NCI-H2081 (cell line): ENCODE measurements around the gene PPP6R1.

Experiments
- DNase-seq, 2 experiments: peaks; one replicate each; lab custom pipeline; 2025; lab: John Stamatoyannopoulos, UW

The PPP6R1 gene

DNA sequence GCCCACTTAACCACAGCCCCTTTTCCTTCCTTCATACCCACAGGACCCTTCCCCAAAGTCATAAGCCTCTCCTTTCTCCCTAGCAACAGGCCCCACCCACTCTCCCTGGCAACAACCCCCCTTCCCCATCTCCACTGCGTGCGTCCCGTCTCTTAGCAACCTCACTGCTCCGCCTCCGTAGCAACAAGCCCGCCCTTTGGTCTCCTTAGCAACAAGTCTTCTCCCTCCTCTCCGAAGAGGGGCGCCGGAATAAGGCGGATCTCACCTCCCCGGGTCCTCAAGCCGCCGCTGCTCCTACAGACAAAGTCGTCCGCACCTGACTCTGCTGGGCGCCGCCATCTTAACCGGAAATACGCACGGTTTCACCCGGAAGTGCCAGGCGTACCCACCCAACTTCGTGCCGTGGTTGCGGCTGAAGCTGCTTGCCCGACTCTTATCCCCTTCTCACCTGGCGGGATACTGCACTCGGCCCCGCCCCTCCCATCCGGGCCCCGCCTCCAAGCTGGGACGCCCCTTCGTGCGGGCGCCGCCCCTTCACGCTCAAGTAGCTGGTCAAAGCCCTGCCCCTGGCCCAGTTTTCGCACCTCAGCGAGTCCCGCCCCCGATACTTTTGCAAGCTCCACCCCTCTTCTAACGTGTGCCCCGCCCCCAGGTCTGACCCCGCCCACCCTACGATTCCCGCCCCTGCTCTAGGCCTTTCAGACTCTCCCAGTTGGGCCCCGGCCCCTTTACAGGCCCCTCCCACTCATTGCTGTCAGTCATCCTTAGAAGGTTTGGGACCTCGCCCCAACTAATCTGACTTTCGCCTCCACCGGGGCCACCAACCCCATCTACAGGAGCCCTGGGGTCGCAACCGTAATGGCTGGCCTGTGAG lies 21.2 kb upstream of the PPP6R1 start, which contains the start of gene HSPBP1:
HSPBP1 (minus strand) TSS at position 341 of the 874 bp plus-strand sequence. CDS start 502 bp downstream, outside the sequence.
- peak; percentile 95 to 96 for DNase-seq

DNA sequence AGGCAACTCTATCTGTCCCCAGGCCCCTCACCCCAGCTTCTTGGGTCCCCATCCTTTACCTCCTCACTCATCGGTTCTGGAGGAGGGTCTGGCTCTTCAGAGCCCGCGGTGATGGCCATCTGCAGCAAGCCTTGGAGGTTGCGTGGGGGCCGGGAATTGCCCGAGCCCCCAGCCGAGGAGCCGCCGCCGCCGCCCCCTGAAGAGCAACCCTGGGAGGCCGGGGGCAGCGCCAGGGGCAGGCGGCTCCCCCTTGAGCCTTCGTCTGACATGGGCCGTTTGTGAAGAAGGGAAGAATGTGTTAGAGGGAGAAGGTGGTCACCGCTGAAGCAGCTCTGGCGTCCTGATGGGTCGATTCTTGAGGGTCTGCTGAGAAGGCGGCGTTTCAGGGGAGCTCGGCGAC lies 20.5 kb upstream of the PPP6R1 start:
- DNase-seq, result no peak

DNA sequence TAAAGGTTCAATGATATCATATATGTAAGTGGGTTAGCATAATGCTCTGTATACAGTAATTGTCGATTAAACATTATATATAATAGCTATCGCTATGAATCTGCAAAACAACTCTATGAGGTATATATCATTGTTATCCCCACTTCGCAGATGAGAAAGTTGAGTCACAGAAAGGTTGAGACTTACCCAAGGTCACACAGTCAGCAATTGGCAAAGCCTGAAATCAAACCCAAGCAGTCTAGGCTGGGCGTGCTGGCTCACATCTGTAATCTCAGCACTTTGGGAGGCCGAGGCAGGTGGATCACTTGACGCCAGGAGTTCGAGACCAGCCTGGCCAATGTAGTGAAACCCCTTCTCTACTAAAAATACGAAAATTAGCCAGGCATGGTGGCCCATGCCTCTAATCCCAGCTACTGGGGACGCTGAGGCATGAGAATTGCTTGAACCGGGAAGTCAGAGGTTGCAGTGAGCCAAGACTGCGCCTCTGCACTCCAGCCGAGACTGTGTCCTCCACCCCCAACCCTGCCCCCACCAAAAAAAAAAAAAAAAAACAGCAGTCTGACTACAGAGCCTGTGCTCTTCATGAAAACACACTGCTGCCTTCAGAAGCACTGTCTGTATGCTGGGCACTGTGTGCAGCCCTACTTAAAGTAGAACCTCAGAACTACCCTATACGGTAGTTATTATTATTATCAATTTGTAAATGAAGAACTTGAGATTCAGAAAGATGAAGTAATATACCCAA lies 19.7 kb upstream of the PPP6R1 start:
- DNase-seq, result no peak

DNA sequence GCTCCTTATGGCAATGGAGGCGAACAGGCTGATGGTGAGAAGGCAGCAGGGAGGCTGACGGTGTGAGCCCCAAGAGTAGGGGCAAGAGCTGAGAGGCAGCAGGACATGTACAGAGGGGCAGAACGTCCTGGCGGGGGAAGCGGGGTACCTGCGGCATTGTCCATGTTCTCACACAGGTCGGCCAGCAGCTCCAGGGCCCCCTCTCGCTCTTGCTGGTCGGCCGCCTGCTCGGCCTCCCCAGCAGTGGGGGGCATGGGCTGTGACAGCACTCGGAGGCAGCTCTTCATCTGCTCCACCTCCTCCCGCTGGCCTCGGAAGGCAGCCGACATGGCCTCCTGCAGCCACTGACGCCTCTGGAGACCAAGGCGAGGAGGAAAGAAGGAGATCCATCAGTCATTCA lies 18.7 kb upstream of the PPP6R1 start:
- DNase-seq, result no peak

DNA sequence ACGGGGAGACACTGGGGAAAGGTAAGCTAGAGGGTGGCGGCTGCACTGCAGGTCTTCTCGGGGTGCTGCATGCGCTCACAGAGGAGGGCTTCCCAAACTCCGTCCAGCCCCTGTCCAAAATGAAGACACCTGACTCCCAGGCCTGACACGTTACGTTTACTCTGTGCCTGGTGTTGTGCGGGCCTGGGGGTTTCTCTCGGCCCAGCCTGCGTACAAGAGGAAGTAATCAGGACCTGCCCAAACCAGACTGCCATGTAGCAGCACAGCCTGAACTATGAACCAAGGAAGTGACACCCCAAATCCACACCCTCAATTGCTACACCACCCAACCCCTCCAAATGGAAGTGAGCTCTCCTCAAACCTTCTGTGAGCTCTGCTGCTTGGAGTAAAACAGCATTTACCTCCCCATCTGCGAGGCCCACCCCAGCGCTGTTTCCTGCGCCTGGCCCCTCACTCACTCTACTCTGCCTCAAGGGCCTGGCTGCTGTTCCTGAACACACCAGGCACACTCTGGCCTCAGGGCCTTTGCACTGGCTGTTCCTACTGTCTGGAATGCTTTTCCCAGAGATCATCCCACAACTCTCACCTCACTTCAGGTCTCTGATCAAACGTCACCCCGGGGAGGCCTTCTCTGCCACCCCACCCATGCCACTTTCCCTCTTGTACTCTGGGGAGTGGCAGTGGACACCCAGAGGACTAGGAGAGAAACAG lies 18.1 kb upstream of the PPP6R1 start:
- no peak for DNase-seq

DNA sequence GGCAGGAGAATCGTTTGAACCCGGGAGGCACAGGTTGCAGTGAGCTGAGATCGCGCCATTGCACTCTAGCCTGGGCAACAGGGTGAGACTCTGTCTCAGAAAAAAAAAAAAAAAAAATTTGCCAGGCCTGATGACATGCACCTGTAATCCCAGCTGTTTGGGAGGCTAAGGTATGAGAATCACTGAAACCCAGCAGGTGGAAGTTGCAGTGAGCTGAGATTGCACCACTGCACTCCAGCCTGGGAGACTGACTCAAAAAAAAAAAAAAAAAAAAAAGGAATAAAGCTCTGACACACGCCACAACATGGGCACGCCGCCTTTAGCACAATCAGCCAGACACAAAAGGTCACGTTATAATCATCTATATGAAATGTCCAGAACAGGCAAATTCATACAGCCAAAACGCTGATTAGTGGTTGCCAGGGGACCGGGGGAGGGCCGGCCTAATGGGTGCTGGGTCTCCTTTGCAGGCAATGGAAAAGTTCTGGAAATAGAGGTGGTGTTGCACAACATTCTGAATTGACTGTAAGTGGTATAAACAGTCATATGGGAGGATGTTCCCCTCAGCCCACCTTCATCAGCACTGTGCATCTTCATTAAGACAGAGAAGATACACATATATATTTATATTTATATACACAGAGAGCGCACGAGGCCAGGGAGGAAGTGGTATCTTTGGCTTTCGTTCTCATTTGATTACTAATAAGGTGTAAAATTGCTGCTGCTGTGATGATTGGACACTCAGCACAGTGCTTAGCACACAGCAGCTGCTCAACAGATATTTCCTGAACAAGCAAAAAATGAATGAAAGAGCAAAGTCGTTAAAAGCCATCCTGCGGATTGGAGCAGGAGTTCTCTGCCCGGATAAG lies 17.3 kb upstream of the PPP6R1 start:
- peak in 1 of 2 experiments; percentile 77 for DNase-seq

DNA sequence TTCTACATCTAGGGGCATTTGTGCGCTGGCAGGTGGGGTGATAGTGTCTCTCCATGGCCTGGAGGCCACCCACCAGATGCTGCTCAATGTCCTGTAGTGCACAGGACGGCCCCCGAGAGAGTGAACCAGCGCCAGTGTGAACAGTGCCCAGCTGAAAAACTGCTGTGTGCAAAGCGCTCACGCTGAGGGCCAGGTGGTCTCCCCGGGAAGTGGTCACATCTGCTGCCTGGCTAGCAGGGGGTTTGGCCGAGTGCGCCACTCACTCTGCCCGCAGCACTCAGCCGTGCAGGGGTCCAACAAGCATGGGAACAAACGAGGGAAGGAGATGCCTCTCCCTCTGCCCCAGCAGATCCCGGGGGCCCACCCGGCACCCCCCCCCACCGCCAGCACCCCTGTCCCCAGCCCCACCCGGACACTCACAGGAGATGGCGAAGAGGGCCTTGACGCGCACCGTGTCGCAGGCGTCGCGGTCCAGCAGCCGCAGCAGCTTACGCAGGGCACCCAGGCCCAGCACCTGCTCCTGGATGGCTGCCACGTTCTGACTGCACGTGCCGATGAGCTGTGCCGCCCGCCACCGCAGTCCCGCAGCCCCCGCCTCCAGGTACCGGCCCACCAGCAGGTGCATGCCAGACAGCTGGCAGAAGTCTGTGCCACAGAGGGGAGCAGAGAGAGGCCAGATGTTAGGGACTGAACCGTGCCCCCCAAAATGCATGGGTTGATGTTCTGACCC lies 15.3 kb upstream of the PPP6R1 start:
- peak; percentile 32 to 69 for DNase-seq

DNA sequence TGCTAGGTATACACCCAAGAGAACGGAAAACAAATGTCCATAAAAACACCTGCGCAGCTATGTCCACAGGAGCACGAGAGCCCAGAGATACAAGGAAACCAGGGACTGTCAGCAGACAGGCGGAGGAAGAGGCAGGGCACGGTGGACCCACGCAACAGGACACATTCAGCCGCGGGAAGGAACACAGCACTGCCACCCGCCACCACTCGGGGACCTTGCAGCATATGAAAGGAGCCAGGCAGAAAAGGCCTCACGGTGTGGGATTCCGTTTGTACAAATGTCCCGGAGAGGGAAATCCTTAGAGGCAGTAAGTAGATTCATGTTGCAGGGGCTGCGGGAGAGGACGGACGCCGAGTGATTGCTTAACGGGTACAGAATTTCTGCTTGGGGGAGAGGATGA lies 13.3 kb upstream of the PPP6R1 start:
- DNase-seq, result no peak

DNA sequence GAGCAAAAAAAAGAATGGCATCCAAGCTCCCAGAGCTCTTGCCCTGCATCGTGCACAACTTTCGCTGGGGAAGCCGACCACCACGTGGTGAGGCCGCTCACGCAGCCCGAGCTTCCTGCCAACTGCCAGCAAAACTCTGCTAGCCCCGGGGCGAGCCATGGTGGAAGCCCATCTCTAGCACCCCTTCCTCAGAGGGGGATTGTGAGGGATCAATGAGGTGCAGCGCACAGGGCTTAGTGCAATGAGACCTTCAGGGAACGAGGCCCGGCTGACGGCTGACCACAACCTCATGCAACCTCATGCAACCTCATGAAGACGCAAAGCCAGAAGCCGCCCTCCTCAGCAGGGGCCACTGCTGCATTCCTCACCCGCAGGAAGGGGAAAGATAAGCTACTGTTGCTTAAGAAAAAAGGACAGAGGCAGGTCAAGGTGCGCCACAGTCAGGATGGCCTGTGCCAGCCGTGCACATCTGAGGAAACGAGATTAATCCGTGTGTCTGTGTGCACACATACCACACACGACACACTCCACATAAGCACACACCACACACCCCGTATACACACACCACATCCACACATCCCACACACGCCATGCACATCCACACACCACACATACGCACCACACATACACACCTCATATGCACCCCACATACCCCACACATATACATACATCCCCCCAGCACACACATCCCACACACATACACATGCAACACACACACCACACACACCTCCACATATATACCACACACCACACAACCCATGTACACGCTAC lies 11.5 kb upstream of the PPP6R1 start:
- DNase-seq, result no peak

DNA sequence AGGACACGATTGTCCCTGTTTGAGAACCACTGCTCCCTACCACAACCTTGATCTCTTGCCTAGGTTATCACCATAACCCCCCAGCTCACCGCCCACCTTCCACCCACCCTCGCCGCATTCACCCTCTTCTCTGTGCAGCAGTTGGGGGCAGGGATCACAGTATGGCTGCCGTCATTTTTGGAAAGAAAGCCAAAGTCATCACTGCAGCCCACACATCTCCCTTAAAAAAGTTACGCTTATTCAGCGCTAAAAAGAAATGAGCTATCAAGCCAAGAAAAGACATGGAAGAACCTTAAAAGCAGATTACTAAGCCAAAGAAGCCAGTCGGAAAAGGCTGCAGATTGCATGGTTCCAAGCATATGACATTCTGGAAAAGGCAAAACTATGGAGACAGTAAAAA lies 10.5 kb upstream of the PPP6R1 start:
- no peak for DNase-seq

DNA sequence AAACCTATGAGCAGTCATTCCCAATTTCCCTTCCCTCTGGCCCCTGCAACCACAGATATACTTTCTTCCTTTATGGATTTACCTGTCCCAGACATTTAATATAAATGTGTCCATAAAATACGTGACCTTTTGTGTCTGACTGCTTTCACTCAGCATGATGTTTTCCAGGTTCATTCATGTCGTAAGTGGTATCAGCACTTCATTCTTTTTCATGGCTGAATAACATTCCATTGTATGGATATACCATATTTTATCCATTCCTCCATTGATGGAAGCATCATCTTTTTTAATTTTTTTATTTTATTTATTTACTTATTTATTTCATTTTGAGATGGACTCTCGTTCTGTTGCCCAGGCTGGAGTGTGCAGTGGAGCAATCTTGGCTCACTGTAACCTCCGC lies 8.0 kb upstream of the PPP6R1 start:
- no peak for DNase-seq

DNA sequence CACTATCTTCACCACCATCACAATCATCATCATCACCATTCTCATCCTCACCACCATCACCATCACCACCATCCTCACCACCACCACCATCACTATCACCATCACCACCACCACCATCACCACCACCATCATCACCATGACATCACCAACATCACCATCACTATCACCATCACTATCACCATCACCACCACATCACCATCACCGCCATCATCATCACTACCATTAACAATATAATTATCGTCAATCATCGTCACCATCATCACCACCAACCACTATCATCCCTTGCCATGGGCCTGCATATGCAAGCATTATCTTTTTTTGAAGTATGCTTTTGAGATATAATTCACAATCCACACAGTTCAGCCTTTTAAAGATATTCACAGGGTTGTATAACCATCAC lies 7.6 kb upstream of the PPP6R1 start:
- DNase-seq, result no peak

DNA sequence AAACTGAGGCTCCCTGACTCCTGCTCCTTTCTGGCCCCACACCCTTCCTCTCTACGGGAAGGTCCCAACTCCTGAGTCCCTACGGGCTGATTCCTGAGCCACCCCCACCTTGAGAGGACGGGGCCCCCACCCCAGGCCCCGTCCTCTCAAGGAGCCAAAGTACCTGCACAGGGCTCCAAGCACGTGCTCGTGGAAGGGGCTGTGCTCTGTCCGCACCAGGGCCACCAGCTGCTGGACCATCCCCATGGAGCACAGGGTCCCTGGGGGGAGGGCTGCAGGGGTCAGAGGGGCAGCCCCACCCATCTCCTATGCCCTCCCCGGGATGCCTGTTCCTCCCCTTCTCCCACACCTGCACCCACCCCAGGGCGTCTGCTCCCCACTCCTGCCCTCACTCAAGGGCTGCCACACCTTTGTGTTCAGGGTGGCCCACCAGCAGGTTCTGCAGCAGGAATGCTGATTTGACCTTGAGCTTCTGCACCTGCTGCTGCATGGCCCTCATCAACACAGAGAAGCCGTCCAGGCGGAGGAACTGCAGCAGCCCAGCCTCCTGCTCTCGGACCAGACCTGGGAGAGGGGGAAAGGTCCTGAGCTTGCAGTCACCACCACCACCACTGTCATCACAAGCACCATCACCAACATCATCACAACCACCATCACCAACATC lies 7.0 kb upstream of the PPP6R1 start:
- DNase-seq, result no peak

DNA sequence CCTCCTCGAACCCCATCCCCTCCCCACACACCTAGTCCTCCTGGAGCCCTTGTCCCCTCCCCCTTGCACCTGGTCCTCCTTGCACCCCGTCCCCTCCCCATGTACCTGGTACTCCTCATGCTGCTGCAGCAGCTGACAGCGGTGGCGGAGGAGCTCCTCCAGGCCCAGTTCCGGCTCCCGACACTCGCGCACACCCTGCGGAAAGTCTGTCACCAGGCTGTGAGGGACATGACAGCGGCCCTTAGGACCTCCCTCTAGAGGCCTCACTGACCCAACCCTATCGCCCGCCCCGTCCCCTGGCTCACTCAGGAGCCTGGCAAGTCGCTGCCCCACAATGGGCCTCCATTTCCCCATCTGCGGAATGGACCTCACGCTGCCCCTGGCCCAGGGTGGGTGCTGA lies 6.4 kb upstream of the PPP6R1 start:
- DNase-seq, result no peak

DNA sequence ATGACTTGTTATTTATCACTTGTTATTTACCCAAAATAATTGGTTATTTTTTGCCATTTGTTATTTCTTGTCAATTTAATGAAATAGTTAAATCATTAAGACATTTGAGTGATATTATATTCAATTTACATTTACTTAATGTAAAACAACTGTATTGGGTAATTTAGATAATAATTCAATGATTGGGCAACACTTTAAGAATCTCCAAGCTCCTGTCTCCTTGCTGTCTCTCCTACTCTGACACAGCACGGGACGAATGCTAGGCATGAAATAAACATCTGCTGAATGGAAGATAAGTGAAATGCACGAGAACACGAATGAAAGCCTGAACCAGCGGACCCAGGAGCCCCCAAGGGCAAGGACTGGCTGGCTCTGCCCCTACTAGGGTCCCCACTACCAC lies 5.7 kb upstream of the PPP6R1 start:
- no peak for DNase-seq

DNA sequence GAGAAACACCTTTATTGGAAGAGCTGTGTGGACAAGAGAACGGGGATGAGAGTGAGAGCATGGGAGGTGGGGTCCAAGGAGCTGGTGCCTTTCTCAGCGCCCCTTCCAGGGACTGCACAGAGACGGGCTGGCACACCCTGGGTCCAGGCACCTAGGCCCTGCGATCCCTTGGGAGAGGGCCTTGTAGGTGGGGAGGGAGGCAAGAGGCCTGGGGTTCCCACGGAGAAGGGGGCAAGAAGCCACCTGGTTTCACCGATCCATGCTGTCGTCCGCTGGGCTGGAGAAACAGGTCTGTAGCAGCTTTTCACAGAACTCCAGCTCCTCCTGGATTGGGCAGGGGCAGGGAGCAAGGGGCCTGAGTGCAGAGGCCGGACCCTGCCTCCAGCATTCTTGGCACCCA lies 3.5 kb upstream of the PPP6R1 start:
- DNase-seq, result no peak

DNA sequence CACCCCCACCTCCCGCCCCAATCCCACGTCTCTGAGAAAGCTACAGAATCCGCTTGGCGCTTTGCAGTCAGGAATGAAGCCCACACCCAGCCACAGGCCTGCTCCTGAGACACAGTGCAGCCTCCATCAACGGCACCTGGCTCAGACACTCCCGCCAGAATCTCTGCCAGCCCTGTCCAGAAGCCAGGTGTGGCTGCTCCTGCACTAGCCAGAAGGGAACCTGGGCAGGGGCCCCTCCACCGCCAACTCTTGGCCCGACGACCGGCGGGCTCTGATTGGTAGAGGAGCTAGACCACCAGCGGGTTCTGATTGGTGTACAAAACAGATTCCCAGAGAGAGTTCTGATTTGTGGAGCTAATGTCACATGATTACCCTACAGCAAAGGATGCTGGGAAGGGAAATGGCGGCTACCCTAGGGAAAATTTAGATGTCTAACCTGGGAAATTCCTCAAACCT lies 2.9 kb upstream of the PPP6R1 start:
- no peak for DNase-seq

DNA sequence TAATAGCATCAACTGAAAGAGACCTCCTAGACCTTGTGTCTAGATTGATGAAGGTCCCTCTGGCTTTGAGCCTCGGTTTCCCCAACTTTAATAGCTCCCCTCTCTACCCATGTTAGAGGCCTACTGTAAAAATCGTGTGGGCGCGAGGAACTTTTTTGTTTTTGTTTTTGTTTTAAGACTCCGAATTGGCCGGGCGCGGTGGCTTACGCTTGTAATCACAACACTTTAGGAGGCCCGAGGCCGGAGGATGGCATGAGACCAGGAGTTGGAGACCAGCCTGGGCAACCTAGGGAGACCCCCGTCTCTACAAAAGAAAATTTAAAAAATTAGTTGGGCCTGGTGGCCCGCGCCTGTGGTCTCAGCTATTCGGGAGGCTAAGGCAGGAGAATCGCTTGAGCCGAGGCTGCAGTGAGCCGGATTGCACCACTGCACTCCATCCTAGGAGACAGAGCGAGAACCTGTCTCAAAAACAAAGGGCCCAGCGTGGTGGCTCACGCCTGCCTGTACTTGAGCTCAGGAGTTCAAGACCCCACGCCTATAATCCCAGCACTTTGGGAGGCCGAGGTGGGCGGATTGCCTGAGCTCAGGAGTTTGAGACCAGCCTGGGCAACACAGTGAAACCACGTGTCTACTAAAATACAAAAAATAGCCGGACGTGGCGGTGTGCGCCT lies 858 bp upstream of the PPP6R1 start:
- DNase-seq, result no peak

DNA sequence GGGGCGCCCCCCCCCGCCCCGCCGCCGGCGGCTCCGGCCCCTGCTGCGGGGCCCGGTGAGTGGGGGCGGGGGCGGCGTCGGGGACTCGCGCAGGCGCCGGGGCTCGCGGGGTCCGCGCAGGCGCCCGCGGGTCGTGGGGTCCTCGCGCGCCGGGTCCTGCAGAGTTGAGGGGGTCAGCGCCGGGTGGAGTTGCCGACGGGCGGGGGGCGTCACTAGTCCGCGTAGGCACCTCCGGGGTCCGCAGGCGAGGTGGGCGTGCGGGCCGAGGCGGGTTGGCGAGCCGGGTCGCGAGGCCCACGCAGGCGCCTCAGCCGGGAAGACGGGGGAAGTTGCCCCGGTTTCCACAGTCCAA lies 365 bp downstream of the PPP6R1 start:
- no peak for DNase-seq
